Measurements from ENCODE around the gene TMEM145.
"Not testable (repeated sequence)": the region's sequence is repeated elsewhere in the genome, so short reads cannot be mapped to it uniquely, and the experiment has no call there.

TMEM145 gene

DNA sequence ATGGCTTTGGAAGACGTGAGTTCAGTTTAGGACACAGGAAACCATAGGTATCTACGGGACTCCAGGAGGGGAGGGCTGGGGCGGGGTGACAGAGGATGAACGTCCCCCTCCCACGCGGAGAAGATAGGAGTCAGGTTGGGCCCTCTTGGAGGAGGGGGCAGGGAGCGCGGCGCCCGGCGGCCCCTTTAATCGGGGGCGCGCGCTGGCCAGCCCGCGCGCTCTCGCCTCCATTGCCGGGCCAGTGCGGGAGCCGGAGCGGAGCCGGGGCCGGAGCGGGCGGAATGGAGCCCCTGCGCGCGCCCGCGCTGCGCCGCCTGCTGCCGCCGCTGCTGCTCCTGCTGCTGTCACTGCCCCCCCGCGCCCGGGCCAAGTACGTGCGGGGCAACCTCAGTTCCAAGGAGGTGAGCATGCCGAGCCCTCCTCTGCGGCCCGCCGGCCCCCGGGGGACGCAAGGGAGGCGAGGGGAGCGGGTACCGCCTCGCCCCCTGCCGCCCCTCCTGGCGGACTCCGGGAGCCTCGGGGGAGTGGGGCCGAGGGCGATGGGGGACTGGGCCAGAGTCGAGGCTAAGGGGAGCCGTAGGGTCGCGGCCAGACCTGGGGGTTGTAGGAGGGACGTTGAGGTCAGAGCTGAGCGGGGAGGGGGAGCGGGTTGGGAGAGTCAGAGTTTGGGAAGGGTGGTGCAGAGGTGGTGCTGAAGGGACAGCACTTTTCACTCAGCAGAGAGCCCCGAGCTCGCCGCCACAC, at the start of gene TMEM145:
Gene TMEM145, plus strand, starts transcription at position 214 of the 744 bp plus-strand sequence. Its CDS starts 68 bp downstream, at position 282.
- Histone ChIP-seq H3K4me2 (ENCODE audit: low read depth, low read length) (peak within 1 kb of the TSS; percentile 81), H3K79me2 (ENCODE audit: low read length) (no peaks in the 10 kb centered on the region), H3K36me3 (replicated peaks; ENCODE audit: insufficient read depth, low read length) (no peaks in the 10 kb centered on the region), H3K27ac (ENCODE audit: low read length) (no peak within 1 kb of the TSS), H2AFZ (ENCODE audit: low read length) (0 out of 2 replicates have a peak within 1 kb of the TSS, but pooled peaks have one; percentile 35), H3K9ac (ENCODE audit: low read length) (no peak within 1 kb of the TSS), H3K9me2 (replicated peaks; ENCODE audit: insufficient read depth, low read length) (no peaks in the 10 kb centered on the region), H3K4me1 (ENCODE audit: low read length) (peaks cover 3% of the 10 kb centered on the region; the same call in 1 of the 2 replicates), H3K9me3 (replicated peaks; ENCODE audit: insufficient read depth, low read length) (no peaks in the 10 kb centered on the region), H3K4me3 (ENCODE audit: low read length) (peak within 1 kb of the TSS; percentile 57), H4K20me1 (ENCODE audit: insufficient read depth, low read length) (no peaks in the 10 kb centered on the region), H3F3A (ENCODE audit: insufficient read depth, low read length) (no peaks in the 10 kb centered on the region), H3K27me3 (replicated peaks; ENCODE audit: insufficient read depth, low read length) (peaks cover 37% of the 10 kb centered on the region)
- DNase-seq: peak; percentile 27
- TF ChIP-seq, protein P1, sequence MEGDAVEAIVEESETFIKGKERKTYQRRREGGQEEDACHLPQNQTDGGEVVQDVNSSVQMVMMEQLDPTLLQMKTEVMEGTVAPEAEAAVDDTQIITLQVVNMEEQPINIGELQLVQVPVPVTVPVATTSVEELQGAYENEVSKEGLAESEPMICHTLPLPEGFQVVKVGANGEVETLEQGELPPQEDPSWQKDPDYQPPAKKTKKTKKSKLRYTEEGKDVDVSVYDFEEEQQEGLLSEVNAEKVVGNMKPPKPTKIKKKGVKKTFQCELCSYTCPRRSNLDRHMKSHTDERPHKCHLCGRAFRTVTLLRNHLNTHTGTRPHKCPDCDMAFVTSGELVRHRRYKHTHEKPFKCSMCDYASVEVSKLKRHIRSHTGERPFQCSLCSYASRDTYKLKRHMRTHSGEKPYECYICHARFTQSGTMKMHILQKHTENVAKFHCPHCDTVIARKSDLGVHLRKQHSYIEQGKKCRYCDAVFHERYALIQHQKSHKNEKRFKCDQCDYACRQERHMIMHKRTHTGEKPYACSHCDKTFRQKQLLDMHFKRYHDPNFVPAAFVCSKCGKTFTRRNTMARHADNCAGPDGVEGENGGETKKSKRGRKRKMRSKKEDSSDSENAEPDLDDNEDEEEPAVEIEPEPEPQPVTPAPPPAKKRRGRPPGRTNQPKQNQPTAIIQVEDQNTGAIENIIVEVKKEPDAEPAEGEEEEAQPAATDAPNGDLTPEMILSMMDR (IDR thresholded peaks at IDR 0.05; ENCODE audit: low read length): peak; percentile 13; the same call in 1 of the 2 replicates
- no peak for TF ChIP-seq EZH2phosphoT487 (IDR thresholded peaks at IDR 0.05; ENCODE audit: low read length)
- TF ChIP-seq EZH2 (optimal IDR thresholded peaks at IDR 0.05; ENCODE audit: low read depth, low read length): no peak

DNA sequence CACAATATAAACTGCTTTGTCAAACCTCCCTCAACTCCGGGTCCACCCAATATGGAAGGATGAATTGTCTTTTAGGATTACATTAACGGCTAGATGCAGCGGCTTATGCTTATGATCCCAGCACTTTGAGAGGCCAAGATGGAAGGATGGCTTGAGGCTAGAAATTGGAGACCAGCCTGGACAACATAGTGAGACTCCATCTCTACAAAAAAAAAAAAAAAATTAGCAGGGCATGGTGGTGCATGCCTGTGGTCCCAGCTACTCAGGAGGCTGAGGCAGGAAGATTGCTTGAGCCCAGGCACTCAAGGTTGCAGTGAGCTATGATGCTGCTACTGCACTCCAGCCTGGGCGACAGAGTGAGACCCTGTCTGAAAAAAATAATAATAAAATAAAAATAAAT, 47.0 kb upstream of the TMEM145 start:
- H2AFZ ChIP-seq (ENCODE audit: low read length); H3K27me3 ChIP-seq (replicated peaks; ENCODE audit: insufficient read depth, low read length): not testable (repeated sequence)

DNA sequence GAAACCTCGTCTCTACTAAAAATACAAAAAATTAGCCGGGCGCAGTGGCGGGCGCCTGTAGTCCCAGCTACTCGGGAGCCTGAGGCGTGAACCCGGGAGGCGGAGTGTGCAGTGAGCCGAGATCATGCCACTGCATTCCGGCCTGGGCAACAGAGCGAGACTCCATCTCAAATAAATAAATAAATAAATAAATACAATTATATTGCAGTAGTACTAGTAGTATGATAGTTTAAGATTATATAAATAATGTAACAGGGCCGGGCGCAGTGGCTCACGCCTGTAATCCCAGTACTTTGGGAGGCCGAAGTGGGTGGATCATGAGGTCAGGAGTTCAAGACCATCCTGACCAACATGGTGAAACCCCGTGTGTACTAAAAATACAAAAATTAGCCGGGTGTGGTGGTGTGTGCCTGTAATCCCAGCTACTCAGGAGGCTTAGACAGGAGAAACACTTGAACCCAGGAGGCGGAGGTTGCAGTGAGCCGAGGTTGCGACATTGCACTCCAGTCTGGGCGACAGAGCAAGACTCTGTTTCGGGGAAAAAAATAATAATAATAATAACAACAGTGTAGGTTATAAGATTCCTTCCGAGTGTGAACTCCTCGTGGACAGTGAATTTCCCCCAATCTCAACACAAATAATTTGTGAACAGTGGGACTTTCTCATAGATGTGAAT, 46.0 kb upstream of the TMEM145 start:
- Histone ChIP-seq H3F3A (ENCODE audit: insufficient read depth, low read length) (peaks cover 13% of the 10 kb centered on the region), H3K4me1 (ENCODE audit: low read length) (peaks cover 13% of the 10 kb centered on the region), H3K4me2 (ENCODE audit: low read depth, low read length) (peak overlapping the region; percentile 82), H3K79me2 (ENCODE audit: low read length) (peaks cover 27% of the 10 kb centered on the region)
- H3K4me3 ChIP-seq (ENCODE audit: low read length); H2AFZ ChIP-seq (ENCODE audit: low read length); H3K9me2 ChIP-seq (replicated peaks; ENCODE audit: insufficient read depth, low read length); H3K27ac ChIP-seq (ENCODE audit: low read length); H4K20me1 ChIP-seq (ENCODE audit: insufficient read depth, low read length); H3K27me3 ChIP-seq (replicated peaks; ENCODE audit: insufficient read depth, low read length); H3K9me3 ChIP-seq (replicated peaks; ENCODE audit: insufficient read depth, low read length); H3K36me3 ChIP-seq (replicated peaks; ENCODE audit: insufficient read depth, low read length); H3K9ac ChIP-seq (ENCODE audit: low read length): not testable (repeated sequence)
- peak; percentile 2 for DNase-seq

More for the DNA sequence above, 47.0 kb upstream of the TMEM145 start:
- not testable (repeated sequence) for H3K4me1 ChIP-seq (ENCODE audit: low read length); H3K27ac ChIP-seq (ENCODE audit: low read length); H3K4me3 ChIP-seq (ENCODE audit: low read length); H3K4me2 ChIP-seq (ENCODE audit: low read depth, low read length); H3K9me3 ChIP-seq (replicated peaks; ENCODE audit: insufficient read depth, low read length); H3K9me2 ChIP-seq (replicated peaks; ENCODE audit: insufficient read depth, low read length); H4K20me1 ChIP-seq (ENCODE audit: insufficient read depth, low read length); H3K9ac ChIP-seq (ENCODE audit: low read length); H3K36me3 ChIP-seq (replicated peaks; ENCODE audit: insufficient read depth, low read length); DNase-seq
- Histone ChIP-seq H3K79me2 (ENCODE audit: low read length) (peaks cover 18% of the 10 kb centered on the region), H3F3A (ENCODE audit: insufficient read depth, low read length) (peaks cover 13% of the 10 kb centered on the region)

DNA sequence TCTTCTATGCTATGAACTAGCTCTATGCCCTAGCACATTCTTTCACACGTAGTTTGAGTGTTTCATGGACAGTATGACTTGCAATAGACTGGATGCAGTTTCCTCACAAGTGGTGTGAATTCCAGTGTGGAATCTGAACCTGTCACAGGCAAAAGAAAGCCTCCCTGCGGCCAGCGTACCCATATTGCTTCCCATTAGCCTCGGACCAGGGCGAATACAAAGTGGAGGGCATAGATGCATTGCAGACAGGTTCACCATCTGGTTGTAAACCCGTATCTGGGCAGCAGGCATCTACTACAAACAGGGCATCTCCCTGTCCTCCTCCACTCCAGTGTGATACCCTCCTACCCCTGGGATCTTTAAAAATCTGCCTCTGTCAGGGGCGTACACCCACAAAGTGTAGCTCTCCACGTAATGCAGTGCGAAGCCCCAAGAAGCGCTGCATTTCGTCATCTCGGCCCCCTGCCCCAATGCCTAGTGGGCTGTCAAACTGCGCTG, 45.4 kb upstream of the TMEM145 start:
- peak overlapping the region; percentile 93 for H2AFZ ChIP-seq (ENCODE audit: low read length)
- DNase-seq: peak; percentile 8

More for the DNA sequence above, 45.4 kb upstream of the TMEM145 start:
- Histone ChIP-seq H3K9me2 (replicated peaks; ENCODE audit: insufficient read depth, low read length) (no peaks in the 10 kb centered on the region), H3K9me3 (replicated peaks; ENCODE audit: insufficient read depth, low read length) (no peaks in the 10 kb centered on the region), H3K9ac (ENCODE audit: low read length) (peak overlapping the region; percentile 97), H3K4me2 (ENCODE audit: low read depth, low read length) (peak overlapping the region; percentile 82), H3K79me2 (ENCODE audit: low read length) (peaks cover 34% of the 10 kb centered on the region), H3F3A (ENCODE audit: insufficient read depth, low read length) (peaks cover 13% of the 10 kb centered on the region), H3K27me3 (replicated peaks; ENCODE audit: insufficient read depth, low read length) (no peaks in the 10 kb centered on the region), H3K4me1 (ENCODE audit: low read length) (peaks cover 13% of the 10 kb centered on the region), H3K27ac (ENCODE audit: low read length) (peak overlapping the region; percentile 91; the same call in 1 of the 2 replicates), H4K20me1 (ENCODE audit: insufficient read depth, low read length) (no peaks in the 10 kb centered on the region), H3K36me3 (replicated peaks; ENCODE audit: insufficient read depth, low read length) (no peaks in the 10 kb centered on the region), H3K4me3 (ENCODE audit: low read length) (peak overlapping the region; percentile 93)
- TF ChIP-seq, protein P1 (IDR thresholded peaks at IDR 0.05; ENCODE audit: low read length): no peak
- TF ChIP-seq EZH2 (optimal IDR thresholded peaks at IDR 0.05; ENCODE audit: low read depth, low read length): no peak

Measured in MM.1S (cell line).